ENCODE results near the gene CNOT2. TPM values are rescaled to one million over a fixed set of nuclear protein-coding genes. Genes with fewer than 3 reads are reported as not detected.

The CNOT2 gene
- total RNA-seq, 1 experiment from 2014 or later, result 85.4 TPM

DNA sequence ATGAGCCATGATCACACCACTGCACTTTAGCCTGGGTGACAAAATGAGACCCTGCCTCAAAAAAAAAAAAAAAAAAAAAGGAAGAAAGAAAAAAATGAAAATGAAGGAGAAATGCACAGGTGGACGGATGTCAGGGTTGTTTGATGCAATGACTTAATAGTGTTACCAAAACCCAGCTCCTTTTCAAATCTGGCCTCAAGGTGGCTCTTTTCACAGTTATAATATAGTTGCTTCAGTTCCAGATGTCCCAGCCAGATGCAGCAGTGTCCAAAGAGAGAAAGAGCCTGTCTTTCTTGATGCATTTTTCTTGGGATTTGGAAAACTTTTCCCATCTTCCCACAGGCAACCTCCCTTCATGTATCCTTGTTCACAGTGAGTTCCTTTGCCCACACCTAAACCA, 159.4 kb downstream of the CNOT2 start:
- Histone ChIP-seq H3K27me3 (ENCODE audit: insufficient read depth, low read depth) (no peaks in the 10 kb centered on the region), H3K4me1 (replicated peaks; ENCODE audit: insufficient read depth) (no peaks in the 10 kb centered on the region), H3K9me2 (ENCODE audit: insufficient read depth) (no peaks in the 10 kb centered on the region), H4K20me1 (ENCODE audit: insufficient read depth) (no peaks in the 10 kb centered on the region), H3K27ac (no peak overlapping the region), H3K79me2 (ENCODE audit: low read depth) (no peaks in the 10 kb centered on the region), H2AFZ (no peak overlapping the region), H3K4me3 (no peak overlapping the region), H3F3A (ENCODE audit: insufficient read depth, low read depth) (no peaks in the 10 kb centered on the region), H3K4me2 (no peak overlapping the region), H3K36me3 (ENCODE audit: low read depth) (no peaks in the 10 kb centered on the region), H3K9me3 (ENCODE audit: insufficient read depth, low read depth) (no peaks in the 10 kb centered on the region)
- DNase-seq, result no peak
- TF ChIP-seq EZH2 (IDR thresholded peaks at IDR 0.05; ENCODE audit: low read depth), result no peak
- TF ChIP-seq, protein P1, sequence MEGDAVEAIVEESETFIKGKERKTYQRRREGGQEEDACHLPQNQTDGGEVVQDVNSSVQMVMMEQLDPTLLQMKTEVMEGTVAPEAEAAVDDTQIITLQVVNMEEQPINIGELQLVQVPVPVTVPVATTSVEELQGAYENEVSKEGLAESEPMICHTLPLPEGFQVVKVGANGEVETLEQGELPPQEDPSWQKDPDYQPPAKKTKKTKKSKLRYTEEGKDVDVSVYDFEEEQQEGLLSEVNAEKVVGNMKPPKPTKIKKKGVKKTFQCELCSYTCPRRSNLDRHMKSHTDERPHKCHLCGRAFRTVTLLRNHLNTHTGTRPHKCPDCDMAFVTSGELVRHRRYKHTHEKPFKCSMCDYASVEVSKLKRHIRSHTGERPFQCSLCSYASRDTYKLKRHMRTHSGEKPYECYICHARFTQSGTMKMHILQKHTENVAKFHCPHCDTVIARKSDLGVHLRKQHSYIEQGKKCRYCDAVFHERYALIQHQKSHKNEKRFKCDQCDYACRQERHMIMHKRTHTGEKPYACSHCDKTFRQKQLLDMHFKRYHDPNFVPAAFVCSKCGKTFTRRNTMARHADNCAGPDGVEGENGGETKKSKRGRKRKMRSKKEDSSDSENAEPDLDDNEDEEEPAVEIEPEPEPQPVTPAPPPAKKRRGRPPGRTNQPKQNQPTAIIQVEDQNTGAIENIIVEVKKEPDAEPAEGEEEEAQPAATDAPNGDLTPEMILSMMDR (conservative IDR thresholded peaks at IDR 0.05), result no peak
- intact Hi-C loops (cut with micrococcal nuclease; ENCODE audit: unreplicated experiment), result no loop called here
- CTCF ChIA-PET, result no interaction called here
- POLR2A ChIA-PET (ENCODE audit: unreplicated experiment), result interaction anchor here (0.6 kb wide), 1 partner anchor 290 kb away, joined by 4 read pairs; no protein-coding TSS in a partner anchor
- no TSS peak for BruUV-seq (replicated peaks)

DNA sequence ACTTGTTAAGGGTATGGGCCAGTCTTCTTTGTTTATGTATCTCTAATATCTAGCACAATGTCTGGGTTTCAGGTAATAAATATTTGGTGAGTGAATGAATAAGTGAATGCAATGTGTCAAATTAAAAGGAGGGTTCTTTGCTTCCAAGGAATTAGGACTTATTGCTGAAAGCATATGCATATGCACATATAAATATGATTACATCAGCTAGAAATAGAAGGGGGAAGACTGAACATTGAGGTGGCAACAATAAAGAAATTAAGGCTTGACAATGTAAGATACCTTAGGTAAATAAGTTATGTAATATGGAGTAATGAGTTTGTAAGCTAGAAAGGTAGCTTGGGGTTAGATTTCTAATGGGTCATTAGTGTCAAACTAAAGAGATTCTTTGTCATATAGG, 160.6 kb downstream of the CNOT2 start:
- POLR2A ChIA-PET (ENCODE audit: unreplicated experiment), result no interaction called here
- Histone ChIP-seq H3K4me1 (replicated peaks; ENCODE audit: insufficient read depth) (no peaks in the 10 kb centered on the region), H3K9me2 (ENCODE audit: insufficient read depth) (no peaks in the 10 kb centered on the region), H3K27me3 (ENCODE audit: insufficient read depth, low read depth) (no peaks in the 10 kb centered on the region), H3K4me2 (no peak overlapping the region), H3K36me3 (ENCODE audit: low read depth) (no peaks in the 10 kb centered on the region), H3K9me3 (ENCODE audit: insufficient read depth, low read depth) (no peaks in the 10 kb centered on the region), H3K27ac (no peak overlapping the region), H2AFZ (no peak overlapping the region), H3K4me3 (no peak overlapping the region), H3K79me2 (ENCODE audit: low read depth) (no peaks in the 10 kb centered on the region), H4K20me1 (ENCODE audit: insufficient read depth) (no peaks in the 10 kb centered on the region), H3F3A (ENCODE audit: insufficient read depth, low read depth) (no peaks in the 10 kb centered on the region)
- no peak for DNase-seq
- CTCF ChIA-PET, result no interaction called here
- intact Hi-C loops (cut with micrococcal nuclease; ENCODE audit: unreplicated experiment), result no loop called here
- BruUV-seq (replicated peaks), result no TSS peak
- TF ChIP-seq, protein P1 (conservative IDR thresholded peaks at IDR 0.05), result no peak

Other genes starting within 250 kb of the CNOT2 start
- gene KCNMB4, start 122.9 kb downstream of the CNOT2 start, total RNA-seq (2021), result 6.3 and 6.7 TPM in 2 replicates